Naive B cell (primary cell): ENCODE data around the gene MOB3B. TPM values are rescaled to one million over a fixed set of nuclear protein-coding genes. Genes with fewer than 3 reads are reported as not detected.
A peak's percentile ranks its signal among the peaks of the same experiment; 100 is the strongest.

Source experiments
- ATAC-seq, 2 donors: fragments of 150-1000 bp; cut with Tn5 transposase; 2 replicates each; pipeline ENCODE4 v1.10.0; 2021; ENCODE audit warnings: low read depth in 2 of 2, mild to moderate bottlenecking in 2 of 2, moderate library complexity in 2 of 2
- DNase-seq: peaks from one replicate; pipeline ENCODE4 v3.0.0; 2022
- H3K27ac Mint-ChIP-seq, 6 donors: one replicate each; pipeline ENCODE4 v1.8.0; 2020 to 2022; ENCODE audit warnings: mild to moderate bottlenecking in 6 of 6, mixed read lengths in 6 of 6, moderate library complexity in 5 of 6, inconsistent platforms in 2 of 6
- H3K27me3 Mint-ChIP-seq, 3 donors: one replicate each; pipeline ENCODE4 v1.8.0; 2021 to 2022; ENCODE audit warnings: mixed read lengths in 3 of 3, mild to moderate bottlenecking in 1 of 3
- H3K36me3 Mint-ChIP-seq, 2 donors: one replicate each; pipeline ENCODE4 v1.8.0; 2020 to 2022; ENCODE audit warnings: mixed read lengths in 2 of 2, inconsistent platforms in 1 of 2, mild to moderate bottlenecking in 1 of 2
- H3K4me1 Mint-ChIP-seq, 3 donors: one replicate each; pipeline ENCODE4 v1.8.0; 2020 to 2022; ENCODE audit warnings: mixed read lengths in 3 of 3, inconsistent platforms in 1 of 3, mild to moderate bottlenecking in 1 of 3, moderate library complexity in 1 of 3
- H3K4me3 Mint-ChIP-seq, 8 donors: one replicate each; pipeline ENCODE4 v1.8.0; 2020 to 2022; ENCODE audit warnings: mild to moderate bottlenecking in 8 of 8, mixed read lengths in 8 of 8, moderate library complexity in 8 of 8, inconsistent platforms in 2 of 8
- H3K9me3 Mint-ChIP-seq, 7 donors: one replicate each; pipeline ENCODE4 v1.8.0; 2020 to 2022; ENCODE audit warnings: mixed read lengths in 7 of 7, mild to moderate bottlenecking in 5 of 7, inconsistent platforms in 2 of 7, moderate library complexity in 1 of 7
- polyA plus RNA-seq, 6 donors: library from polyadenylated mRNA; unstranded; fragments of 300-500 nt; fragmentation: Illumina TruSeq; gene quantifications; one replicate each; pipeline ENCODE4 v1.2.3, GENCODE V29; 2021; ENCODE audit warnings: low read depth in 6 of 6

MOB3B gene
- polyA plus RNA-seq, 6 donors from 2014 or later: 9.5 to 19.8 (median 15.7) TPM

DNA sequence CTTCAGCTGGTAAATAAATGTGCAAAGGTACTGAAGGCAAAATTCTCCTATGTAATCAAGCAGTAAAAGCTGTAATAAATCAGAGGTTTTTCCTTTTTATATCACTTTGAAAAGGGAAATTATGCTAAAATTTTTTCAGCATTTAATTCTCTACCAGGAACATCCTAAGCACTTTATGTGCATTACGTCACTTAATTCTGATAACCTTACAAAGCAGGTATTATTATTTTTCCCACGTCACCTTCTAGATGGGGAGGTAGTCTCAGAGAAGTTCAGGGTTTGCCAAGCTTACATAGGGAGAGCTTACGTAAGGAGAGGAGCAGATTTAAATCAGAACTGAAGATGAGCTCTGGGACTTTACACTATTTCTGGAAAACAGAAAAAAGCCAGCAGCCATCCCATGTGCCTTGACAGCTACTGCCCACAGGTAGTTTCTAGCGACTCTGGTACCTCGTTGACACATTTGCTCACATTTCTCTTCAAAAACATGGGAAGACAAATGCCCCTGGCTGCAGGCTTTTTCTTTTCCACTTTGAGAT, 84.5 kb downstream of the MOB3B start:
- DNase-seq: no peak
- Mint-ChIP-seq H3K4me1 (peaks cover 46 to 64% (median 64%) of the 10 kb centered on the region in 3 donors), H3K9me3 (peaks cover 2 to 12% (median 8%) of the 10 kb centered on the region in 7 donors), H3K27ac (peak overlapping the region in 2 of 6 donors; percentile 25 to 55), H3K4me3 (no peak overlapping the region), H3K27me3 (no peaks in the 10 kb centered on the region), H3K36me3 (peaks cover 8 to 21% of the 10 kb centered on the region in 2 donors)
- no peak for ATAC-seq

DNA sequence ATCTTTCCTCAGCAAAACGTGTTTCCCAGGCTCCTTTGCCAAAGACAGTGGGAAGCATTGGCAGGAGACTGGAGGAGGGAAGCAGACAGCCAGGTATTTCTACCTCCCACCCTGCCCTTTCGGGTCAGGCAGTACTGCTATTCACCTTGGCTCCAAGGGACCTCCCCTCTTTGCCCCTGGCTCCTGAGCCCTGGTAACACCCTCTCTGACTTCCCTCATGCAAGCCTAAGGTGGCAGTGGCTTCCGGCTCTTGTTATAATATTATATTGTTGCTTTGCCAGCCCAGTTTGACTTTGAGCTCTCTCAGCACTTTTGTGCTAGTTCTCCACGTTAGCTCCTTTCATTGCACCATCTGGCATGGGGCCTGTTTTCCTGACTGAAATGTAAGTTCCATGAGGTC, 87.2 kb downstream of the MOB3B start:
- Mint-ChIP-seq H3K27ac (peak overlapping the region; percentile 61 to 94 (median 86)), H3K36me3 (peaks cover 0 to 7% of the 10 kb centered on the region in 2 donors), H3K27me3 (no peaks in the 10 kb centered on the region), H3K9me3 (peaks cover 0 to 3% (median 0%) of the 10 kb centered on the region in 7 donors), H3K4me3 (peak overlapping the region; percentile 2 to 65 (median 42)), H3K4me1 (peaks cover 64 to 83% (median 73%) of the 10 kb centered on the region in 3 donors)
- DNase-seq (no peak), ATAC-seq (no peak)

DNA sequence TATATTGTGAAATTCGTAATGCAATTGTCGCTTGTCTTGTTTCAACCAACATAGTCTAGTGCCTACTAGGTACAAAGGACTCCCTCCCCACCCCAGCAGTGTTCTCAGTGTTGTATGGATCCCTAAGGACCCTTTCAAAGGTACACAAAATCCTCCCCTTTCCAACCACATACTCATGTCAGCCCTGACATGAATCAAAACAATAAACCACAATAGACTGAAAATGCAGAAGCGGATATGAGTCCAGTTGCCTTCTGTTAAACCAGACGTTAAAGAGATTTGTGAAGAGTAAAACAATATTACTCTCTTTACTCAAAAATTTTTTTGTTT, 87.9 kb downstream of the MOB3B start:
- Mint-ChIP-seq H3K9me3 (peaks cover 0 to 3% (median 0%) of the 10 kb centered on the region in 7 donors), H3K27me3 (no peaks in the 10 kb centered on the region), H3K27ac (peak overlapping the region in 5 of 6 donors; percentile 31 to 86 (median 64)), H3K4me1 (peaks cover 65 to 80% (median 71%) of the 10 kb centered on the region in 3 donors), H3K36me3 (peaks cover 0 to 7% of the 10 kb centered on the region in 2 donors), H3K4me3 (peak overlapping the region; percentile 10 to 79 (median 64))
- DNase-seq (peak; percentile 51), ATAC-seq (peak; percentile 87 to 91)

DNA sequence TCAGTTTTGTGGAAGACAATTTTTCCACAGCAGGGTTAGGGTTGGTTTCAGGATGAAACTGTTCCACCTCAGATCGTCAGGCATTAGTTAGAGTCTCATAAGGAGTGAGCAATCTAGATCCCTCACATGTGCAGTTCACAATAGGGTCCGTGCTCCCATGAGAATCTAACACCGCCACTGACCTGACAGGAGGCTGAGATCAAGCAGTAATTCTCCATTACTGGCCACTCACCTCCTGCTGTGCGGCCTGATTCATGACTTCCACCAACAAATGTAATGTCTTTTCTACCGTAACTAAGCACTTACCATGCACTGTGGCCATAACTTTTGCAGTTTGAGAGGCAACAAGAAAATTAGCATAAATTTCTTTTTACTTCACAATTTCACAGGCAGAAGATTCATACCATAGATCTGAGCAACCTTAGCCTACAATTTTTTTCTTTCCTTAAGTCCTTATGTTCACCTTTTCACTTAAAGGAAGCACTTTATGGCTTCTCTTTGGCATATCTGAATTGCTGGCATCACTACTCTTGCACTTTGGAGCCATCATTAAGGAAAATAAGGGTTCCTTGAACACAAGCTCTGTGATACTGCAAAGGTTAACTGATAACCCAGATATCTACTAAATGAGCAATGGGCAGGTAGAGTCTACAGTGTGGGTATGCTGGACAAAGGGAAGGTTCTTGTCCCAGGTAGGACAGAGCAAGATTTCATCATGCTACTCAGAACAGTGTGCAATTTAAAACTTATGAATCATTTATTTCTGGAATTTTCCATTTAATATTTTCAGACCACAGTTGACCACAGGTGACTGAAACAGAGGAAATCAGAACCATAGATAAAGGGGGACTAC, 88.5 kb downstream of the MOB3B start:
- Mint-ChIP-seq H3K36me3 (peaks cover 0 to 7% of the 10 kb centered on the region in 2 donors), H3K9me3 (peaks cover 0 to 3% (median 0%) of the 10 kb centered on the region in 7 donors), H3K27me3 (no peaks in the 10 kb centered on the region), H3K27ac (peak overlapping the region in 5 of 6 donors; percentile 31 to 86 (median 63)), H3K4me3 (peak overlapping the region; percentile 10 to 79 (median 64)), H3K4me1 (peaks cover 65 to 80% (median 71%) of the 10 kb centered on the region in 3 donors)
- no peak for DNase-seq
- no peak for ATAC-seq

DNA sequence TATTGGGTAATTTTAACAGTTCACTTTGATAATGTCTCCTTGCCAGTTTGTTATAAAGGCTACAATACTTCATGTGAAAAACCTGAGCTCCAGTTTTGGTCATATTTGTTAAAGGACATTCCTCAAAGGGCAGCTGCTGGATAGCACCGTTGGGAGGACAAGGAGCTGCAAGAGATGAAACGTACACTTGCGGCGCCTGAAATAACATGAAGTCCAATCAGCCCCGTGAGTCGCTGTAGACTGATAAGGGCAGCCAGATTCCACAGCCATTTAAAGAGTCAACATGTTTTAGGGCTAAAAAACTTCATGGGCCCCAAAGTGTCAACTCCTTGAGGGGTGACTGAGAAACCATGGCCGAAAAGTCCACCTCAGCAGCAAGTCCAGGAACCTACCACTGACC, 91.1 kb downstream of the MOB3B start:
- H3K4me1 Mint-ChIP-seq: peaks cover 78 to 86% (median 80%) of the 10 kb centered on the region in 3 donors
- H3K27me3 Mint-ChIP-seq: no peaks in the 10 kb centered on the region
- DNase-seq (no peak), ATAC-seq (no peak)
- peak overlapping the region in 2 of 6 donors; percentile 11 to 56 for H3K27ac Mint-ChIP-seq
- peaks cover 0 to 4% of the 10 kb centered on the region in 2 donors for H3K36me3 Mint-ChIP-seq
- H3K9me3 Mint-ChIP-seq: peaks cover 0 to 4% (median 0%) of the 10 kb centered on the region in 7 donors
- H3K4me3 Mint-ChIP-seq: peak overlapping the region in 4 of 8 donors; percentile 22 to 61 (median 58)

DNA sequence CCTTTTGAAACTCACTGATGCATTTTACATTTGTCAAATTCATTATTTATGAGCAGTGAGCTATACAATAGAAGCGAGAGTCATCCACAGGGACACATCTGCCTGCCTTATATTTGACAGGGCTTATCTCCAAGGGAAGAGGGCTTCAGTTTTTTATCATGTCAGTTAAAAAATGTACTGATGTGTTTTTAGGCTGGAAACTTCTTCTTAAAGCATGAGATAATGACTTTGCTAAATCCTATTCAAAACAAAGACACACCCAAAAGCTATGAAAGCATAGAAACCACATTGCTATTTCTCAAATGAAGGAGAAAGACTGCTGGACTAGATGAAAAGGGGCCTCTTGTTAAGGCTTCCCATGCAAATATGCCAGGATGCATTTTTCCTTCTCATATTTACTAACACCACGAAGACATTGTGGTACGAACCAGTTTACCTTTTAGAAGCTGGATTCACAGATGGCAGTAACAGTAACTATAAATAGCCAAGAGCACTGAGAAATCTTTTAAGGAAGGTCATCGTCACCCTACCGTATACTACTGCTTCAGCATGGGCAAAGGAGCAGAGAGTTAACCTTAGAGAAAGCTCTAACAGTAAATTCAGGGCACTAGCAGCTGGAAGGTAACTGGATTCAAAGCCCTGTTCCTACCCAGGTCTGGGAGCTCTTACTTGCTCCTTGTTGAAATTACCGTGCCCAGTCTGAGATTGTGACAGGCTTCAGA, 91.8 kb downstream of the MOB3B start:
- peaks cover 72 to 79% (median 73%) of the 10 kb centered on the region in 3 donors for H3K4me1 Mint-ChIP-seq
- peak overlapping the region; percentile 49 to 74 (median 63) for H3K27ac Mint-ChIP-seq
- peaks cover 0 to 4% (median 0%) of the 10 kb centered on the region in 7 donors for H3K9me3 Mint-ChIP-seq
- peak overlapping the region in 7 of 8 donors; percentile 38 to 80 (median 59) for H3K4me3 Mint-ChIP-seq
- ATAC-seq: peak in 1 of 2 donors; percentile 31
- DNase-seq: peak; percentile 25
- H3K36me3 Mint-ChIP-seq: peaks cover 0 to 4% of the 10 kb centered on the region in 2 donors
- no peaks in the 10 kb centered on the region for H3K27me3 Mint-ChIP-seq

DNA sequence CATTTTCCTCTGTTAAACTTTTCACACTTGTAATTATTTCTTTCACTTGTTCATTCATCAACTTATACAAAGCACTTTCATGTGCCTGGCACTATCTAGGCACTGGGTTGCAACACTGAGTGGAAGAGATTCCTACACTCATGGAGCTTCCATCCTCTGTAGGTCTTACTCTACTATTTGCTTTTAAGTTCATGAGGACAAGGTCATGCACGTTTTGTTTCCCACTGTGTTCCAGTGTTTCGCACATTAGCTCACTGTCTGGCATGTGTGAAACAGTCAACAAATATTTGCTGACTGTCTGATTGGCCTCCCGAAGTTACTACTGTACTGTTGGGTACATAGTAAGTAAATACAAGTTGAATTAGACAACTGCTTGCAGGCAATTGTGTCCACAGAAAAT, 93.4 kb downstream of the MOB3B start:
- H3K36me3 Mint-ChIP-seq: peaks cover 0 to 4% of the 10 kb centered on the region in 2 donors
- H3K4me1 Mint-ChIP-seq: peaks cover 67 to 82% (median 69%) of the 10 kb centered on the region in 3 donors
- peaks cover 0 to 4% (median 0%) of the 10 kb centered on the region in 7 donors for H3K9me3 Mint-ChIP-seq

DNA sequence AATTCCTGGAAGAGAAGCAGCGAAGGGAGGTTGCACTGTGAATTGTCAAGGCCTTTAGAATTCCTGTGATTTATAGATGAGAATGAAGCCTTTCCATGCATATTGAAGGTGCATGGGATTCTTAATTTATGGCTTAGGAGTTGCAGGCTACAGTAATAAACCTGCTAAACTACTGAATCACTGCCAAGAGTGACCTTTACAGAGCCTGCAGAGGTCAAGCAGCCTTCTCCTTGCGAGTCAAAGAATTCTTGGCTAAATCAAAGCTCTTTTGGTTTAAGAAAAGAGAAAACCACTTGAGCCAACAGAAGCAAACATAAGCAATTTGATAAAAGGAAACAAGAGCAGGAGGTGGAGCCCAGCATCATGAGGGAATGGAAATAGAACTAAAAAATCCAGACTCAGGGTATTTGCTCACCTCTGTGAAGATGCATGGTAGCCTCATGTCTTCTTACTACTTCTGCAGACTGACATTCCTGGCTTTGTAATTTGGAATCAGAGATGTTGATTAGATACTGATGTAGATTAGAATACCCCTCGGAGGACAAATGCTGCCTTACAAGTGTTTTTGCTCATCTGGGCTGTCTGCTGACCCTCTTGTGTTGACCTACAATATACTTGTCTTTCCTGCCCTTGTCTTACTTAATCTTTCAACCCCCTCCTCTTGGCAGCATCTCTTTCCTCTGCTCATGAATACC, 95.8 kb downstream of the MOB3B start:
- peaks cover 0 to 4% of the 10 kb centered on the region in 2 donors for H3K36me3 Mint-ChIP-seq
- DNase-seq: no peak
- no peaks in the 10 kb centered on the region for H3K27me3 Mint-ChIP-seq
- H3K4me1 Mint-ChIP-seq: peaks cover 59 to 69% (median 66%) of the 10 kb centered on the region in 3 donors
- H3K9me3 Mint-ChIP-seq: peaks cover 0 to 4% (median 0%) of the 10 kb centered on the region in 7 donors
- H3K4me3 Mint-ChIP-seq: peak overlapping the region in 1 of 8 donors; percentile 11
- no peak overlapping the region for H3K27ac Mint-ChIP-seq
- ATAC-seq: no peak

More for the DNA sequence above, 93.4 kb downstream of the MOB3B start:
- H3K27me3 Mint-ChIP-seq: no peaks in the 10 kb centered on the region
- DNase-seq: no peak
- H3K4me3 Mint-ChIP-seq: no peak overlapping the region
- peak overlapping the region in 2 of 6 donors; percentile 56 to 90 for H3K27ac Mint-ChIP-seq
- no peak for ATAC-seq

DNA sequence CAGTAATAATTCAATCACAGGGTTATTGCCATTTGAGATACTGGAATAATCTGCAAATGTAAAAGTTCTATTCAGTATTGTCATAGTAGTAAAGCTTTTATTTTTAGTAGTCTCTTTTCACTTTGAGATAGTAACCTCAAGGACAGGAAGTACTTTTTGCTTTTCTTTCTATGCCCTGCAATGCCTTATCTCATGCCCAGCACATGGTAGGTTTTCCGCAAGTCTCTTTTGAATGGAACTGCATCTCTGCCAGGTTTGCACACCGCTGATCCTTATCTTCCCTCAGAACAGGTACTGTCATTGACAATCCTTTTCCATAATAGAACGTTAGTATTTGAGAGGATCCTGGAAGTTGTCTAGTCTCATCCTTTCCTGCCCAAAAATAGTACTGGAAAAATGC, 97.3 kb downstream of the MOB3B start:
- Mint-ChIP-seq H3K36me3 (peaks cover 0 to 4% of the 10 kb centered on the region in 2 donors), H3K27me3 (no peaks in the 10 kb centered on the region), H3K4me3 (peak overlapping the region in 5 of 8 donors; percentile 2 to 57 (median 45)), H3K9me3 (peaks cover 0 to 4% (median 0%) of the 10 kb centered on the region in 7 donors), H3K27ac (peak overlapping the region in 2 of 6 donors; percentile 22 to 74), H3K4me1 (peaks cover 58 to 67% (median 65%) of the 10 kb centered on the region in 3 donors)
- ATAC-seq (no peak), DNase-seq (no peak)

DNA sequence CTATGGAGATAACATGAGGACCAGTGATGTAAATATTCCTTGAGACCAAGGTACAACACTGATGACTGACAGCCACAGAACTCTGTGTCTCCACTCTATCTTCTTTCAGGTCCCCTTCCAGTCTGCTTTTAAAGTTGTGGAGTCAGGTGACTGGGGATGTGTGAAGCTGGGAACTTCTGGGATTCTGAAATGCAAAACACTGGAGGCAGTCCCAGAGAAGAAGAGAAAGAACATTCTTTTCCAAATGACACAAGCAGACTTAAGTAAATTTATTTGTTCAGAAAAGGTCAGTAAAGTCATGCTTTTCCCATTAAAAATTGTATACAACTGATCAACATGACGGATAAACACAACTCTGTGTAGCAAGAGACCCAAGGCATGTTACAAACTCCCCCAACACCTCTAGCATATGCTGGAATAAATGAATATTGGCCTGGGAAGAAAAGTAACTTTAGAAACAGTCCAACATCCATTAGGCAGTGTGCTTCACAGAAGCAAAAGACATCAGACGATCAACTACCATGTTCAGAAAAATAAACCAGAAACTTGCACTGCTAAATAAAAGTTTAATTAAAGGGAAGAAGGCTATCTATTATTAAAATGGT, 98.0 kb downstream of the MOB3B start:
- Mint-ChIP-seq H3K4me1 (peaks cover 55 to 68% (median 66%) of the 10 kb centered on the region in 3 donors), H3K36me3 (peaks cover 0 to 4% of the 10 kb centered on the region in 2 donors), H3K27me3 (no peaks in the 10 kb centered on the region), H3K27ac (peak overlapping the region in 2 of 6 donors; percentile 3 to 74), H3K4me3 (no peak overlapping the region), H3K9me3 (peaks cover 0 to 4% (median 0%) of the 10 kb centered on the region in 7 donors)
- no peak for DNase-seq
- no peak for ATAC-seq

DNA sequence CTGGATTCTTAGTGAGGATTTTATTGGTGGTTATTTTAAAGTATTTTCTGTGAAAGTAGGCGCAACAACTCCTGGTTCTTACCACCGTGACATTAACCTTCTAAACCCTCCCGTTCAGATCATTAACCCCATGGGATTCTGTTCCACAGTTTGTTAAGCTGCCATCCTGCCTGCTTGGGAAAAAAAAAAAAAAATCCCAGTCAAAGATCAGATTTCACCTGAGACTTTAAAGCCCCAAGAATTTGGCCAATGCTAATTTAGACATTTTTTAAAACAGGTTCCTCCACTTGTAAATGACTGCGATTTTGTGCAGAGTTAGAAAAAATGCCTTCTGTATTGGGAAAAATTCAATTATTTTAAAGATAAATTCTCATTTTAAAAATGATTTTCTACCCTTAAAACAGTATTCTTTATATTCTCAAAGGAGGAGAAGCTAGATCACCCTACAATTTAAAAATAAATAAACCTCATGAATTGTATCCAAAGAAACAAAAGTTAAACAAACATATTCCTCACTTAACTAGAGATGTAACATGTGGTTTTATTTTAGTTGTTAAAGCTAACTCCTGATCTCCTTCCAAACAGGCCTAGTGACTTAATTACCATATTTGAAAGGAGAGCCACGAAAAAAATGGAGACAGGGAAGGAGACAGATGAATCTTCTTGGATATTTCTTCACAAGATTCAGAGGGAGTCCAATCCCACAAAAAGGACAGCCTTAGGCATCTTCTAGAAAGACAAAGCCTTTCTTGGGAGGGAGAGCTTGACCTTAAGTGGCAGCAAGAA, 98.7 kb downstream of the MOB3B start:
- peak overlapping the region in 1 of 6 donors; percentile 3 for H3K27ac Mint-ChIP-seq
- no peaks in the 10 kb centered on the region for H3K27me3 Mint-ChIP-seq
- DNase-seq: no peak
- peaks cover 0 to 4% (median 0%) of the 10 kb centered on the region in 7 donors for H3K9me3 Mint-ChIP-seq
- ATAC-seq: no peak
- H3K36me3 Mint-ChIP-seq: peaks cover 0 to 3% of the 10 kb centered on the region in 2 donors
- H3K4me1 Mint-ChIP-seq: peaks cover 56 to 73% (median 66%) of the 10 kb centered on the region in 3 donors
- no peak overlapping the region for H3K4me3 Mint-ChIP-seq
